ENCODE data around the gene BCAS1.

DNA sequence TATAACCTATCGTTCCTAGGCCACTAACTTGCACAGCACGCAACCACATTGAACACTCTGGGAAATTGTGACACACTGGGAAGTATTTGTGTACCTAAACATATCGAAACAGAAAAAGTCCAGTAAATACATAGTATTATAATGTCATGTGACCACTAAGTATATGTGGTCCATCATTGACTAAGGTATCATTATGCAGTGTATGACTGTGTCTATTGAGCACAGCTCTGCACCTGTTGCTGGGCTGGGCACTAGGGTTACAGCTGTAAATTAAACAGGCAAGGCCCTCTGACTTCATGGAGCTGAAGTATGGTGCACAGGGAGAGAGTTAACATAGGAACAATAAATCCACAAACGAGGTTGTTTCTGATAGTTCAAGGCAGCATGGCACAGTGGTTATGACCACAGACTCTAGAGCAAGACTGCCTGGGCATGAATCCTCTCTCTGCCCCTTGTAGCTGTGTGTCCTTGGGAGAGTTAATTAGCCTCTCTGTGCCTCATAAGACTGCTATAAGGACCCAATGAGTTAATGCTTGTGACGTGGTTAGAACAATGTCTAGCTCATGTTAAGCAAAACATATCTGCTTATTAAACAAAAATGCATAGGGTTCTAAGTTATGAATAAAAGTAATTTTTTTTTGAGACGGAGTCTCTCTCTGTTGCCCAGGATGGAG, 10.6 kb downstream of the BCAS1 start:
- TF ChIP-seq GATA2 (IDR thresholded peaks at IDR 0.05; ENCODE audit: low read depth, low read length), result no peak
- TF ChIP-seq GATA3 (IDR thresholded peaks at IDR 0.05; ENCODE audit: low read depth, low read length), result no peak

Measured in SH-SY5Y (cell line).